DND-41 (cell line): ENCODE measurements around the gene YIPF5.

Experiments used
- ATAC-seq: fragments of 200-7000 bp; cut with Tn5 transposase; 3 replicates; pipeline ENCODE4 v1.9.1; 2021; ENCODE audit warnings: low read depth; ENCODE audit not compliant: insufficient read depth
- DNase-seq: peaks from one replicate; pipeline ENCODE4 v3.0.0-alpha.2; 2020
- H2AFZ ChIP-seq: 2 replicates; pipeline ENCODE4 v1.6.0; 2012; ENCODE audit warnings: low read depth, low read length
- H3K27ac ChIP-seq: 2 replicates; pipeline ENCODE4 v1.5.1; 2012; ENCODE audit warnings: low read length, inconsistent platforms
- H3K27me3 ChIP-seq: fragments of 200-600 bp; sonication (generic); 2 replicates; pipeline ENCODE4 v1.6.0; 2012; ENCODE audit warnings: low read length, mild to moderate bottlenecking, inconsistent platforms; ENCODE audit not compliant: insufficient read depth, poor library complexity
- H3K36me3 ChIP-seq: 2 replicates; pipeline ENCODE4 v1.5.1; 2012; ENCODE audit warnings: low read length, inconsistent platforms; ENCODE audit not compliant: insufficient read depth
- H3K4me1 ChIP-seq: 2 replicates; pipeline ENCODE4 v1.5.1; 2012; ENCODE audit warnings: mild to moderate bottlenecking, low read length; ENCODE audit not compliant: insufficient read depth
- H3K4me2 ChIP-seq: 2 replicates; pipeline ENCODE4 v1.6.0; 2012; ENCODE audit warnings: mild to moderate bottlenecking, moderate library complexity, low read length, inconsistent platforms; ENCODE audit not compliant: insufficient read depth
- H3K4me3 ChIP-seq, 2 experiments: fragments of 200-600 bp in 1 of 2; shearing (Covaris generic) in 1 of 2; 2 replicates each; pipeline ENCODE4 v1.5.1; 2012 to 2016; ENCODE audit warnings: inconsistent platforms in 2 of 2, low read length in 2 of 2, mild to moderate bottlenecking in 2 of 2, low read depth in 1 of 2, moderate library complexity in 1 of 2
- H3K79me2 ChIP-seq: 2 replicates; pipeline ENCODE4 v1.6.0; 2012; ENCODE audit warnings: low read length, inconsistent platforms; ENCODE audit not compliant: insufficient read depth
- H3K9ac ChIP-seq: 2 replicates; pipeline ENCODE4 v1.6.0; 2012; ENCODE audit warnings: low read depth, mild to moderate bottlenecking, inconsistent platforms, low read length, moderate library complexity
- H3K9me3 ChIP-seq: 2 replicates; pipeline ENCODE4 v1.5.1; 2012; ENCODE audit warnings: low read length, moderate library complexity, mild to moderate bottlenecking, inconsistent platforms; ENCODE audit not compliant: insufficient read depth, severe bottlenecking
- H4K20me1 ChIP-seq: 2 replicates; pipeline ENCODE4 v1.6.0; 2012; ENCODE audit warnings: low read length; ENCODE audit not compliant: insufficient read depth
- CTCF ChIP-seq: IDR thresholded peaks from 2 replicates; pipeline ENCODE4 v1.5.1; 2012; ENCODE audit warnings: borderline replicate concordance, low read length, moderate library complexity, mild to moderate bottlenecking; ENCODE audit not compliant: poor library complexity, severe bottlenecking; ENCODE audit errors: extremely low read depth
- EZH2 ChIP-seq: IDR thresholded peaks from 3 replicates; pipeline ENCODE4 v1.6.1; 2012; ENCODE audit warnings: borderline replicate concordance, low read depth, mild to moderate bottlenecking, moderate library complexity, low read length, inconsistent platforms; ENCODE audit not compliant: severe bottlenecking

Gene YIPF5

GRCh38 chr5:144198386-144198785 lies 27.9 kb upstream of the YIPF5 start:
- no peak overlapping the region for H3K4me2 ChIP-seq
- no peaks in the 10 kb centered on the region for H3K36me3 ChIP-seq
- no peaks in the 10 kb centered on the region for H4K20me1 ChIP-seq
- TF ChIP-seq CTCF (no peak), EZH2 (no peak)
- ATAC-seq (no peak), DNase-seq (no peak)
- no peak overlapping the region for H3K27ac ChIP-seq
- H3K4me3 ChIP-seq, result no peak overlapping the region
- no peaks in the 10 kb centered on the region for H3K4me1 ChIP-seq
- peaks cover 30% of the 10 kb centered on the region for H3K27me3 ChIP-seq
- H2AFZ ChIP-seq, result no peak overlapping the region
- no peaks in the 10 kb centered on the region for H3K79me2 ChIP-seq
- no peaks in the 10 kb centered on the region for H3K9me3 ChIP-seq
- no peak overlapping the region for H3K9ac ChIP-seq

DNA sequence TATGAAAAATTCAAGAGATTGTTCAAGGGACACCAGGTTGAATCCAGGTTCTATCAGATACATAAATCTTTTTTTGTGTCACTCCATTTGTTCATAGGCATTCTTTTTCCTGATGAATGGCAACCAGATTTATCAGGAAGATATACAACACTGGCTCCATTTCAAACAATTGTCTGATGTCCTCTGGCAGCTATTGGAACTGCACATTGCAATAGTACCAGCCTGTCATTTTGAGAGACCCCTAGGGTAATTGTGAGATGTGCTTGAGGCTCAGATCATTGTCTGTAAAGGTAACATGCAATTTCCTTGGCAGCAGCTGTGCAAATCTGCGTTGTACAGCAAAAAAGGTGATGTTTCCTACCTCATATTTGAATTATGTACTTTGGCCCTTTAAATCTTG lies 26.2 kb upstream of the YIPF5 start:
- H3K4me2 ChIP-seq, result no peak overlapping the region

DNA sequence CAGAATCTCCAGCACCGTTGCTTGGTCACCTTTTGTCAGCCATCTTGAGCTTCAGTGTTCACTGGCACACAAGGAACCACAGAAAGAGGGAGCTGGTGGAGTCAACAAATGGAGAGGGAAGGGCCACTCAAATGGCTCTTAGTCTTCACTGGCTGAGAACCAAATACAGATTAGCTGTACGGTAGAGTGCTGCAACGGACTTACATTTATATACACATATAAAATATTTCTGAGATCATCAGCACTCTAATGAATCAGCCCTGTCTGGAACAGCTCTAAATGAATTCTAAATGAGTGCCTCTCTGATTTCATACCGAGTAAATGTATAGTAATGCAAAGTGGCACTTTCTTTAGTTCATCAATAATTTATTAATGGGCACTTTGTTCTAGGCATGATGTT lies 25.0 kb upstream of the YIPF5 start:
- Histone ChIP-seq H3K9me3 (no peaks in the 10 kb centered on the region), H3K27ac (no peak overlapping the region), H3K27me3 (peaks cover 25% of the 10 kb centered on the region), H3K4me3 (no peak overlapping the region), H4K20me1 (no peaks in the 10 kb centered on the region), H3K36me3 (no peaks in the 10 kb centered on the region), H3K4me1 (peaks cover 21% of the 10 kb centered on the region), H3K4me2 (no peak overlapping the region), H3K79me2 (no peaks in the 10 kb centered on the region), H2AFZ (no peak overlapping the region), H3K9ac (no peak overlapping the region)
- TF ChIP-seq EZH2, result no peak
- no peak for TF ChIP-seq CTCF
- ATAC-seq (no peak), DNase-seq (no peak)

More for the DNA sequence above, 26.2 kb upstream of the YIPF5 start:
- Histone ChIP-seq H3K9me3 (no peaks in the 10 kb centered on the region), H3K4me1 (peaks cover 10% of the 10 kb centered on the region), H3K27me3 (peaks cover 34% of the 10 kb centered on the region), H3K27ac (no peak overlapping the region), H3K36me3 (no peaks in the 10 kb centered on the region), H3K9ac (no peak overlapping the region), H3K79me2 (no peaks in the 10 kb centered on the region), H2AFZ (no peak overlapping the region), H4K20me1 (no peaks in the 10 kb centered on the region), H3K4me3 (no peak overlapping the region)
- ATAC-seq, result no peak
- DNase-seq, result no peak
- TF ChIP-seq CTCF (no peak), EZH2 (no peak)

- TF ChIP-seq CTCF (no peak), EZH2 (no peak)
- Histone ChIP-seq H3K27ac (no peak overlapping the region), H3K4me2 (no peak overlapping the region), H3K9me3 (no peaks in the 10 kb centered on the region), H3K4me1 (peaks cover 34% of the 10 kb centered on the region), H4K20me1 (no peaks in the 10 kb centered on the region), H3K4me3 (no peak overlapping the region), H3K79me2 (no peaks in the 10 kb centered on the region), H2AFZ (no peak overlapping the region), H3K36me3 (no peaks in the 10 kb centered on the region), H3K27me3 (peaks cover 25% of the 10 kb centered on the region), H3K9ac (no peak overlapping the region)
- ATAC-seq (no peak), DNase-seq (no peak)
These were observed 23.7 kb upstream of the YIPF5 start for GRCh38 chr5:144194144-144194543.
